Prostate gland (tissue), 2 donors: ENCODE results near the gene GPRC6A.

ENCODE experiments used
- POLR2A ChIP-seq: fragments of 450-650 bp; IDR thresholded peaks from one replicate; pipeline ENCODE4 v1.6.1; 2016; ENCODE audit warnings: antibody characterized with exemption, mild to moderate bottlenecking
- POLR2AphosphoS5 ChIP-seq: sonication (generic); formaldehyde crosslinking; IDR thresholded peaks from one replicate; pipeline ENCODE4 v1.6.1; 2017; ENCODE audit warnings: antibody characterized with exemption
- TF ChIP-seq, protein P1 (sequence below), 4 experiments: fragments of 200-600 bp in 2 of 4; fragments of 450-650 bp in 2 of 4; sonication (generic) in 2 of 4; IDR thresholded peaks; 1 replicate in 3 of 4; 2 replicates in 1 of 4; pipeline ENCODE4 v1.5.1; 2016 to 2019; ENCODE audit warnings: antibody characterized with exemption in 4 of 4, mild to moderate bottlenecking in 2 of 4, moderate library complexity in 2 of 4

DNA sequence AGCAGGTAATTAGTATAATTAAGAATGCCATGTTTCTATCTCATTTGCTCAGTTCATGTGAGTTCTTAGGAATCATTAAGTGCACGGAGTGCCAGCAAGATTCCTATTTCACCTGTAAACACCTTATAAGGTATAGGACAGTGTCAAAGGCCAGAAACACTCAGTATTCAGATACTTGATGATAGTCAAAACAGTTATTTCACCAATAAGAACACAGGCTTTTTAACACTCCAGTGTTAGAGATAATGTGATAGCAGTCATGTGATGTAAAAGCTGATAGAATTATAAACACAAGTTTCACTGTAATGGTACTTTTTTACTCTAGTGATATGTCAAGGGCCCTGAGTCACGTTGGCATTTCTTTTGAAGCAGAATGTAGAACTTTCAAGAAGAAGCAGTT, at the start of gene GPRC6A:
- TF ChIP-seq, protein P1, sequence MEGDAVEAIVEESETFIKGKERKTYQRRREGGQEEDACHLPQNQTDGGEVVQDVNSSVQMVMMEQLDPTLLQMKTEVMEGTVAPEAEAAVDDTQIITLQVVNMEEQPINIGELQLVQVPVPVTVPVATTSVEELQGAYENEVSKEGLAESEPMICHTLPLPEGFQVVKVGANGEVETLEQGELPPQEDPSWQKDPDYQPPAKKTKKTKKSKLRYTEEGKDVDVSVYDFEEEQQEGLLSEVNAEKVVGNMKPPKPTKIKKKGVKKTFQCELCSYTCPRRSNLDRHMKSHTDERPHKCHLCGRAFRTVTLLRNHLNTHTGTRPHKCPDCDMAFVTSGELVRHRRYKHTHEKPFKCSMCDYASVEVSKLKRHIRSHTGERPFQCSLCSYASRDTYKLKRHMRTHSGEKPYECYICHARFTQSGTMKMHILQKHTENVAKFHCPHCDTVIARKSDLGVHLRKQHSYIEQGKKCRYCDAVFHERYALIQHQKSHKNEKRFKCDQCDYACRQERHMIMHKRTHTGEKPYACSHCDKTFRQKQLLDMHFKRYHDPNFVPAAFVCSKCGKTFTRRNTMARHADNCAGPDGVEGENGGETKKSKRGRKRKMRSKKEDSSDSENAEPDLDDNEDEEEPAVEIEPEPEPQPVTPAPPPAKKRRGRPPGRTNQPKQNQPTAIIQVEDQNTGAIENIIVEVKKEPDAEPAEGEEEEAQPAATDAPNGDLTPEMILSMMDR (IDR thresholded peaks at IDR 0.05) = no peak
- TF ChIP-seq POLR2A = no peak
- TF ChIP-seq POLR2AphosphoS5 = no peak
